ENCODE data around the gene TREX2.

DNA sequence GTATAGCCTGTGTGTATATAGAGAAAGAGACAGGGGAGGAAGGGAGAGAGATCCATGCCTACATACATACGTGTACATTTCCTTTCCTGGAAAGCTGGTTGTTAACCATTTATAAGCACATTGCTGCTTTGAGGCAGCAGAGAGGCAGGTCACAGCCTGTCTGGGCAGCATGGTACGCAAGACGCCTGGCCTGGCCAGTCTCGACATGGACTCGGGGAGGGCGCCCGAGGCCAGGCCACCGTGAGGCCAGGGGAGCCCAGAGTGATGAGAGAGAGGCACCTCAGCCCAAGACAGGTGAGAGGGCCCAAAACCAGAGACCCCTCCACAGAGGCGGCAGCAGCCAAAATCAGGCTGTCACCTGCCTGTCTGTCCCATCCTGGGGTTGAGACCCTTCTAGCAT is 3.9 kb downstream of the TREX2 start:
- TF ChIP-seq, protein P1, sequence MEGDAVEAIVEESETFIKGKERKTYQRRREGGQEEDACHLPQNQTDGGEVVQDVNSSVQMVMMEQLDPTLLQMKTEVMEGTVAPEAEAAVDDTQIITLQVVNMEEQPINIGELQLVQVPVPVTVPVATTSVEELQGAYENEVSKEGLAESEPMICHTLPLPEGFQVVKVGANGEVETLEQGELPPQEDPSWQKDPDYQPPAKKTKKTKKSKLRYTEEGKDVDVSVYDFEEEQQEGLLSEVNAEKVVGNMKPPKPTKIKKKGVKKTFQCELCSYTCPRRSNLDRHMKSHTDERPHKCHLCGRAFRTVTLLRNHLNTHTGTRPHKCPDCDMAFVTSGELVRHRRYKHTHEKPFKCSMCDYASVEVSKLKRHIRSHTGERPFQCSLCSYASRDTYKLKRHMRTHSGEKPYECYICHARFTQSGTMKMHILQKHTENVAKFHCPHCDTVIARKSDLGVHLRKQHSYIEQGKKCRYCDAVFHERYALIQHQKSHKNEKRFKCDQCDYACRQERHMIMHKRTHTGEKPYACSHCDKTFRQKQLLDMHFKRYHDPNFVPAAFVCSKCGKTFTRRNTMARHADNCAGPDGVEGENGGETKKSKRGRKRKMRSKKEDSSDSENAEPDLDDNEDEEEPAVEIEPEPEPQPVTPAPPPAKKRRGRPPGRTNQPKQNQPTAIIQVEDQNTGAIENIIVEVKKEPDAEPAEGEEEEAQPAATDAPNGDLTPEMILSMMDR (IDR thresholded peaks at IDR 0.05), result no peak
- no peak for TF ChIP-seq POLR2A (IDR thresholded peaks at IDR 0.05)
